BE2C (cell line): ENCODE data around the gene TPRA1.

ENCODE experiments used
- DNase-seq: peaks from one replicate; pipeline ENCODE4 v3.0.0-alpha.2; 2020
- H3K27me3 ChIP-seq: fragments of 250-450 bp; sonication (Bioruptor Pico); 2 replicates; pipeline ENCODE4 v1.5.1; 2020; ENCODE audit warnings: mild to moderate bottlenecking
- H3K36me3 ChIP-seq: fragments of 250-450 bp; sonication (Bioruptor Pico); 2 replicates; pipeline ENCODE4 v1.5.1; 2020; ENCODE audit warnings: mild to moderate bottlenecking
- H3K4me1 ChIP-seq: fragments of 250-450 bp; sonication (Bioruptor Pico); 2 replicates; pipeline ENCODE4 v1.5.1; 2020
- H3K4me3 ChIP-seq: 2 replicates; pipeline ENCODE4 v1.5.1; 2011; ENCODE audit warnings: low read depth, low read length
- H3K9me3 ChIP-seq: fragments of 250-450 bp; sonication (Bioruptor Pico); 2 replicates; pipeline ENCODE4 v1.5.1; 2020
- CTCF ChIP-seq: IDR thresholded peaks from 2 replicates; pipeline ENCODE4 v1.5.1; 2012; ENCODE audit warnings: mild to moderate bottlenecking, low read depth, low read length

TPRA1 gene

GRCh38 chr3:127568586-127568985, 21.9 kb downstream of the TPRA1 start:
- TF ChIP-seq CTCF: no peak
- Histone ChIP-seq H3K4me3 (no peak overlapping the region), H3K4me1 (no peaks in the 10 kb centered on the region), H3K36me3 (peaks cover 14% of the 10 kb centered on the region), H3K9me3 (no peaks in the 10 kb centered on the region), H3K27me3 (no peaks in the 10 kb centered on the region)
- DNase-seq: no peak

- TF ChIP-seq CTCF: no peak
- no peak for DNase-seq
- no peaks in the 10 kb centered on the region for H3K36me3 ChIP-seq
- no peak overlapping the region for H3K4me3 ChIP-seq
- H3K4me1 ChIP-seq: no peaks in the 10 kb centered on the region
- H3K27me3 ChIP-seq: no peaks in the 10 kb centered on the region
- H3K9me3 ChIP-seq: no peaks in the 10 kb centered on the region
These were observed 23.7 kb downstream of the TPRA1 start for GRCh38 chr3:127566833-127567232.

- no peak for DNase-seq
- no peak overlapping the region for H3K4me3 ChIP-seq
- H3K9me3 ChIP-seq: no peaks in the 10 kb centered on the region
- H3K27me3 ChIP-seq: no peaks in the 10 kb centered on the region
- no peaks in the 10 kb centered on the region for H3K4me1 ChIP-seq
- no peak for TF ChIP-seq CTCF
- no peaks in the 10 kb centered on the region for H3K36me3 ChIP-seq
These were observed 24.8 kb downstream of the TPRA1 start for GRCh38 chr3:127565711-127566110.

- Histone ChIP-seq H3K4me3 (no peak overlapping the region), H3K4me1 (no peaks in the 10 kb centered on the region), H3K27me3 (no peaks in the 10 kb centered on the region), H3K36me3 (no peaks in the 10 kb centered on the region), H3K9me3 (no peaks in the 10 kb centered on the region)
- DNase-seq: no peak
- TF ChIP-seq CTCF: no peak
These were observed 30.3 kb downstream of the TPRA1 start for GRCh38 chr3:127560051-127560787.

GRCh38 chr3:127556565-127556964, 34.0 kb downstream of the TPRA1 start:
- TF ChIP-seq CTCF: peak; percentile 66
- H3K36me3 ChIP-seq: no peaks in the 10 kb centered on the region
- no peaks in the 10 kb centered on the region for H3K9me3 ChIP-seq
- DNase-seq: peak; percentile 43
- no peak overlapping the region for H3K4me3 ChIP-seq
- H3K4me1 ChIP-seq: peaks cover 9% of the 10 kb centered on the region
- no peaks in the 10 kb centered on the region for H3K27me3 ChIP-seq

GRCh38 chr3:127555108-127555507, 35.4 kb downstream of the TPRA1 start:
- Histone ChIP-seq H3K9me3 (no peaks in the 10 kb centered on the region), H3K4me3 (no peak overlapping the region), H3K36me3 (no peaks in the 10 kb centered on the region), H3K4me1 (peaks cover 14% of the 10 kb centered on the region), H3K27me3 (no peaks in the 10 kb centered on the region)
- no peak for TF ChIP-seq CTCF
- no peak for DNase-seq
